Right lobe of liver (tissue), 4 donors: Measurements from ENCODE around the gene CRK.
A peak's percentile ranks its signal among the peaks of the same experiment; 100 is the strongest.

Experiments
- POLR2A ChIP-seq: fragments of 450-650 bp; IDR thresholded peaks from one replicate; pipeline ENCODE4 v1.6.1; 2017; ENCODE audit warnings: antibody characterized with exemption, mild to moderate bottlenecking
- TF ChIP-seq, protein P1 (sequence below), 4 donors: fragments of 200-600 bp in 3 of 4; fragments of 450-650 bp in 1 of 4; IDR thresholded peaks; one replicate each; pipeline versions ENCODE4 v1.5.1 to v1.8.0; 2016 to 2022; ENCODE audit warnings: antibody characterized with exemption in 4 of 4, mild to moderate bottlenecking in 2 of 4
- donor health status: DM: no; HTN: no; CAD: no.
- donor health status: DM: no; HTN: no; CAD: no.
- donor health status: DM: no; HTN: yes; CAD: no.

DNA sequence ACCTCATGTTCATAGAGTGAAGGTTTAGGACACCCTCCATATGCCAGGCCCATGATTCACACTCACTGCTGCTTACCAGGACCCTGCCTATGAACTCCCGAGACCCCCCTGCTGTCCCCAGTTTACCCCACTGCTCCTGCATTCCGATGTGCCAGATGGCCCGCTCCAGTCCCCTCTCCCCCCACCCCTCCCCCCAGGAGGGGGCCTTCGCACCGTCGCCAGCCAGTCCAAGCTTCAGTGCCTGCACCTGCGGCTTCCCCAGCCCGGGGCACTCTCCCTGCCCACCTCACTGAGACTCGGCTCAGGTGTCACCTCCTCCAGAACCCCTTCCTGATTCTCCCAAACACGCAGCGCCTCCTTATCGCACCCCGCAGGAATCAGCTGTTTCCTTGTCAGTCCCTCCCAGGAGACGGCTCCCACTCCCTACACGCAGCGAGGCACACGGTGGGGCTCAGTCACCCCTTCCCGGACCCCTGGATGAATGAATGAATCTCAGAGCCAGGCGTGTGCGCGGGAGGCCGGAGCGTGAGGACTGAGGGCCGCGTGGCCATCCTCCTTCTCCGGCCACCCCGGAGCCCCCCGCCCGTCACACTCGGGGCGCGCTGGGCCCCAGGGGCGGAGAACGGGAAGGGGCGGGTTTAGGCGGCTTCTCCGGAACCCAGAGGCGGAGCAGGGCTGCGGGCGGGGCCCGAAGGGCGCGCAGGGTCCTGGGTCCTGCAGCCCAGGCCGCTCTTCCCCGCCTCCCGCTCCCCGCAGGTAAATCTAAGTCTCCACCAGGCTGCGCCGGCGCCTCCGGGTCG is 34.8 kb upstream of the CRK start:
- TF ChIP-seq POLR2A = peak; percentile 70
- TF ChIP-seq, protein P1, sequence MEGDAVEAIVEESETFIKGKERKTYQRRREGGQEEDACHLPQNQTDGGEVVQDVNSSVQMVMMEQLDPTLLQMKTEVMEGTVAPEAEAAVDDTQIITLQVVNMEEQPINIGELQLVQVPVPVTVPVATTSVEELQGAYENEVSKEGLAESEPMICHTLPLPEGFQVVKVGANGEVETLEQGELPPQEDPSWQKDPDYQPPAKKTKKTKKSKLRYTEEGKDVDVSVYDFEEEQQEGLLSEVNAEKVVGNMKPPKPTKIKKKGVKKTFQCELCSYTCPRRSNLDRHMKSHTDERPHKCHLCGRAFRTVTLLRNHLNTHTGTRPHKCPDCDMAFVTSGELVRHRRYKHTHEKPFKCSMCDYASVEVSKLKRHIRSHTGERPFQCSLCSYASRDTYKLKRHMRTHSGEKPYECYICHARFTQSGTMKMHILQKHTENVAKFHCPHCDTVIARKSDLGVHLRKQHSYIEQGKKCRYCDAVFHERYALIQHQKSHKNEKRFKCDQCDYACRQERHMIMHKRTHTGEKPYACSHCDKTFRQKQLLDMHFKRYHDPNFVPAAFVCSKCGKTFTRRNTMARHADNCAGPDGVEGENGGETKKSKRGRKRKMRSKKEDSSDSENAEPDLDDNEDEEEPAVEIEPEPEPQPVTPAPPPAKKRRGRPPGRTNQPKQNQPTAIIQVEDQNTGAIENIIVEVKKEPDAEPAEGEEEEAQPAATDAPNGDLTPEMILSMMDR (IDR thresholded peaks at IDR 0.05) = no peak
